Endothelial cell (in vitro differentiated cells): ENCODE results near the gene B3GALT4. TPM values are rescaled to one million over a fixed set of nuclear protein-coding genes. Genes with fewer than 3 reads are reported as not detected.
A peak's percentile ranks its signal among the peaks of the same experiment; 100 is the strongest.

Experiments
- DNase-seq: peaks from one replicate; pipeline ENCODE4 v3.0.0; 2021; ENCODE audit warnings: low spot score
- H3K27ac Mint-ChIP-seq: one replicate; pipeline ENCODE4 v1.8.0; 2021; ENCODE audit warnings: mixed read lengths, inconsistent platforms; ENCODE audit not compliant: unreplicated experiment
- H3K27me3 Mint-ChIP-seq: one replicate; pipeline ENCODE4 v1.8.0; 2021; ENCODE audit warnings: mild to moderate bottlenecking, moderate library complexity, mixed read lengths, inconsistent platforms; ENCODE audit not compliant: unreplicated experiment
- H3K36me3 Mint-ChIP-seq: one replicate; pipeline ENCODE4 v1.8.0; 2021; ENCODE audit warnings: mild to moderate bottlenecking, low read depth, mixed read lengths, inconsistent platforms; ENCODE audit not compliant: unreplicated experiment
- H3K4me1 Mint-ChIP-seq: one replicate; pipeline ENCODE4 v1.8.0; 2021; ENCODE audit warnings: mild to moderate bottlenecking, mixed read lengths, inconsistent platforms; ENCODE audit not compliant: unreplicated experiment
- H3K4me3 Mint-ChIP-seq: one replicate; pipeline ENCODE4 v1.8.0; 2021; ENCODE audit warnings: mild to moderate bottlenecking, mixed read lengths, inconsistent platforms; ENCODE audit not compliant: unreplicated experiment
- H3K9me3 Mint-ChIP-seq: one replicate; pipeline ENCODE4 v1.8.0; 2021; ENCODE audit warnings: mixed read lengths, inconsistent platforms; ENCODE audit not compliant: unreplicated experiment
- microRNA-seq: library from miRNA; unstranded; fragments of <30 nt; microRNA quantifications from one replicate; pipeline ENCODE4, GENCODE V29; 2020; ENCODE audit not compliant: unreplicated experiment
- total RNA-seq: library from RNA; stranded (reverse); fragmentation: NEBNext Ultra II Directional; extraction: Animal tissue kit (Norgen Biotek cat#: 25700); gene quantifications from one replicate; pipeline ENCODE4 v1.2.1, GENCODE V29; 2021; ENCODE audit not compliant: unreplicated experiment
- TF ChIP-seq, protein P1 (sequence below): fragments of 200-600 bp; sonication (generic); IDR thresholded peaks from one replicate; pipeline ENCODE4 v1.5.0; 2021; ENCODE audit warnings: antibody characterized with exemption; ENCODE audit not compliant: unreplicated experiment

Gene B3GALT4
- total RNA-seq, 1 donor from 2014 or later = 3.8 TPM

DNA sequence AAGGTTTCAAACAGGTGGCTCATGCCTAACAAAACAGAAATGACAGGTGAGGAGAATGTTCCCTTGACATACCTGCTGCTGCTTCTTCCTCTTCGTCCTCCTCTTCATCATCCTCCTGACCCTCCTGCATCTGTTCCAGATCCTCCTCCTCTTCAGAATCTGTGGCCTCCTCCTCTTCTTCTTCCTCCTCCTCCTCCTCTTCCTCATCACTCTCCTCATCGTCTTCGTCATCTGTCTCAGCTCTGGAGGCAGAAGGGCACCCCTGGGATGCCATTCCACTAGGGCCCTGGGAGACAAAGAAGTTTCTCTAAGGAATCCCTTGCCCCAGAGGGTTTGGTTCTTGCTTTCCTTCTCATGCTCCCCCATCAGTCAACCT is 43.0 kb downstream of the B3GALT4 start:
- H3K27me3 Mint-ChIP-seq = peaks cover 26% of the 10 kb centered on the region
- H3K4me1 Mint-ChIP-seq = peaks cover 50% of the 10 kb centered on the region
- DNase-seq = no peak
- H3K9me3 Mint-ChIP-seq = no peaks in the 10 kb centered on the region
- H3K4me3 Mint-ChIP-seq = peak overlapping the region; percentile 88
- H3K27ac Mint-ChIP-seq = no peak overlapping the region
- TF ChIP-seq, protein P1, sequence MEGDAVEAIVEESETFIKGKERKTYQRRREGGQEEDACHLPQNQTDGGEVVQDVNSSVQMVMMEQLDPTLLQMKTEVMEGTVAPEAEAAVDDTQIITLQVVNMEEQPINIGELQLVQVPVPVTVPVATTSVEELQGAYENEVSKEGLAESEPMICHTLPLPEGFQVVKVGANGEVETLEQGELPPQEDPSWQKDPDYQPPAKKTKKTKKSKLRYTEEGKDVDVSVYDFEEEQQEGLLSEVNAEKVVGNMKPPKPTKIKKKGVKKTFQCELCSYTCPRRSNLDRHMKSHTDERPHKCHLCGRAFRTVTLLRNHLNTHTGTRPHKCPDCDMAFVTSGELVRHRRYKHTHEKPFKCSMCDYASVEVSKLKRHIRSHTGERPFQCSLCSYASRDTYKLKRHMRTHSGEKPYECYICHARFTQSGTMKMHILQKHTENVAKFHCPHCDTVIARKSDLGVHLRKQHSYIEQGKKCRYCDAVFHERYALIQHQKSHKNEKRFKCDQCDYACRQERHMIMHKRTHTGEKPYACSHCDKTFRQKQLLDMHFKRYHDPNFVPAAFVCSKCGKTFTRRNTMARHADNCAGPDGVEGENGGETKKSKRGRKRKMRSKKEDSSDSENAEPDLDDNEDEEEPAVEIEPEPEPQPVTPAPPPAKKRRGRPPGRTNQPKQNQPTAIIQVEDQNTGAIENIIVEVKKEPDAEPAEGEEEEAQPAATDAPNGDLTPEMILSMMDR = no peak
- H3K36me3 Mint-ChIP-seq = peaks cover 32% of the 10 kb centered on the region

DNA sequence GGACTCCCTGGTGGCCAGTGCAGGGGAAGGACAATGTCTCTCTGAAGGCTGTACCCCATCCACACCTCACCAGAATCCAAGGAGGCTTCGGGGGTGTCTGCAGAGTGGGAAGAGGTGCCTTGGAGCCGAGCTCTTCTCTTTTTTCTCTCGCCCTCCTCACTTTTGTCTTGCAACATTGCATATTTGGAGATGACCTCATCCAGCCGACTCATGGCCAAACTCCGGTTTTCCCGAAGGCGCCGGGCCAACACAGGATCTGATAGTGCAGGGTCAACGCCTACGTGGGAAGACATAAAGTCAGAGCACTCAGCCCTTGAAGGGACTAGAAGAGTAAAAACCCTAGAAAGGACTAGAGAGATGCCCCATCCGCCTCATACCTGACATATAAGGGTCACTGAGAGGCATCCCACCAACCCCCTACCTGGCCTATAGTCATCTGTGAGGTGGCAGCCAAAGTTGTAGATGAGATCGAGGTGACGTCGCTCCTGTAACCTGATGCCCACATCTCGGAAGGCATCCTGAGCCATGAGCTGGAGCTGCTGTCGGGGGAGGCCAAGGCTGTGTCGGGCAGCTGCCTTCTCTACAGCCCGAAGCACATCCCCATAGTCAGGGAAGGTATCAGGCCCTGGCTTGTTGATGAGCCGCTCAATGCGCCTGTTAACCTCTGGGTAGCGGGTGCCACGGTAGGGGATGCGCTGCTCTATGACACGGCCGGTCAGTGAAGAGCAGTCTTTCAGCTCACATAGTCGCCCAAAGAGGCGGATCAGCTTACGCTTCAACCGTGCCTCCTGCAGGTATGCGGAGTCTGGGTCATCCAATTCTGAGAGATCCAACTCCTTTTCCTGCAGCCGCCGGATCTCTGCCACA is 43.6 kb downstream of the B3GALT4 start:
- peaks cover 32% of the 10 kb centered on the region for H3K36me3 Mint-ChIP-seq
- peak overlapping the region; percentile 78 for H3K27ac Mint-ChIP-seq
- TF ChIP-seq, protein P1 = no peak
- H3K27me3 Mint-ChIP-seq = peaks cover 26% of the 10 kb centered on the region
- H3K4me1 Mint-ChIP-seq = peaks cover 50% of the 10 kb centered on the region
- DNase-seq = no peak
- H3K9me3 Mint-ChIP-seq = no peaks in the 10 kb centered on the region
- H3K4me3 Mint-ChIP-seq = peak overlapping the region; percentile 88

DNA sequence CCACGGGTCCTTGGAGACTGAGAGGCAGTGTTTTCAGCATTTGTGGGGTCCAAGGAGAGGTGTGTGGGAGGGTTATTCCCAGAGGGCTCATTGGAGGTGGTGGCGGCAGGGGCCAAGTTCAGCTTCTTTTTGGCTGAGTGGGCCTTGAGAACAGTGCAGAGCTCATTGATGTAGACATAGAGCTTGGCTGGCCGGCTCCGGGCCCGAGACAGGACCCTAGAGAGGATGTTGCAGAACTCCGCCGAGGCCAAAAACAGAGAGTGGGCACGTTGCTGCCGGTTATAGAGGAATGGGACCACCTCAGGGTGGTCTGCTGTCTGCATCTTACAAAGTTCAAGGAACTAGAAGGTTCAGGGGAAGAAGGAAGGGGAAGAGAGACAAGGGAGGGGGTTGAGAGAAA is 44.3 kb downstream of the B3GALT4 start:
- Mint-ChIP-seq H3K4me1 (peaks cover 50% of the 10 kb centered on the region), H3K27ac (peak overlapping the region; percentile 76), H3K27me3 (peaks cover 27% of the 10 kb centered on the region), H3K4me3 (peak overlapping the region; percentile 68), H3K9me3 (no peaks in the 10 kb centered on the region), H3K36me3 (peaks cover 32% of the 10 kb centered on the region)
- TF ChIP-seq, protein P1 = no peak
- DNase-seq = no peak

DNA sequence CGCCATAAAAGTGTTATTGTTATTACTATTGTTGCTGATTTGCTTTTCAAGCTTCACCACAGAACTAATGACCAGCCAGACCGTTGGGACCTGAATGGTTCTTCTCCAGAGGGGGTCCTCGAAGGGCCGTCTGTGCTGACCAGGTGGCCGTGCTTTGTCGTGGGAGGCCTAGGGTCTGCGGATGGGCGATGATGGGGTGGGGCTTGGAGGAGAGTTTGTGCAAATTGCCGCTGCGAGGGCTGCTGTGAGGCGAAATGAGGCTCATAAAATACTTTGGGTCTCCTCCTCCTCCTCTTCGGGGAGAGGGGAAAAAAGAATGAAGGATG is 46.7 kb downstream of the B3GALT4 start:
- H3K9me3 Mint-ChIP-seq = no peaks in the 10 kb centered on the region
- H3K27ac Mint-ChIP-seq = peak overlapping the region; percentile 99
- H3K4me3 Mint-ChIP-seq = peak overlapping the region; percentile 99
- peaks cover 48% of the 10 kb centered on the region for H3K4me1 Mint-ChIP-seq
- no peak for DNase-seq
- H3K36me3 Mint-ChIP-seq = peaks cover 27% of the 10 kb centered on the region
- TF ChIP-seq, protein P1 = no peak
- peaks cover 23% of the 10 kb centered on the region for H3K27me3 Mint-ChIP-seq

DNA sequence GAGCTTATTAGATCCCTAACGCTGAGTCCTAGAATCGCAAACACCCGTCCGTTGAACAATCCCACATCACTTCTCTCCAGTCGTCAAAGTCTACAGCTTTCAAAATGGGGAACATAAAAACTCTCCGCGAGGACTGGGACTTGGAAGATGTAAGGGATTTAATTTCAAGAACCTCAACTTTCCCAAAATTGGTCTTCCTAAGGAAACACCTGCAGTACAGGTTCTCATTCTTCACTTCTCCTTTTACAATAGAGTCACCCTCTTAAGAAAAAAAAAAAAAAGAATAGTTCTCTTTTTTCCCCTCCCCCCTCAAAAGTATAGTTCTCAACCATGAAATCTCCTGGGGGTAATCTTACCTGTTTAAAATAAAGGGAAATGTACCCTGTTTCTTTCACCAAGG is 47.2 kb downstream of the B3GALT4 start:
- no peak overlapping the region for H3K27ac Mint-ChIP-seq
- H3K4me1 Mint-ChIP-seq = peaks cover 44% of the 10 kb centered on the region
- no peak for DNase-seq
- TF ChIP-seq, protein P1 = no peak
- peak overlapping the region; percentile 44 for H3K4me3 Mint-ChIP-seq
- H3K9me3 Mint-ChIP-seq = no peaks in the 10 kb centered on the region
- H3K27me3 Mint-ChIP-seq = peaks cover 23% of the 10 kb centered on the region
- H3K36me3 Mint-ChIP-seq = peaks cover 24% of the 10 kb centered on the region

Small RNA genes lying within 50 kb of the gene (microRNA-seq; reads per million reads assigned to microRNA genes)
- gene MIR6834 = not detected
- gene MIR6873 = not detected

Other genes with a start within 250 kb of the B3GALT4 start
- gene HLA-DPA1, start 203.5 kb upstream of the B3GALT4 start, total RNA-seq = 8.5 TPM
- gene HLA-DPB1, start 201.1 kb upstream of the B3GALT4 start, total RNA-seq = 14.4 TPM
- 127 TPM for gene COL11A2, start 84.7 kb upstream of the B3GALT4 start, total RNA-seq
- 35.8 TPM for gene RXRB, start 76.5 kb upstream of the B3GALT4 start, total RNA-seq
- 108 TPM for gene SLC39A7, start 76.3 kb upstream of the B3GALT4 start, total RNA-seq
- 6.5 TPM for gene HSD17B8, start 72.5 kb upstream of the B3GALT4 start, total RNA-seq
- 19.6 TPM for gene RING1, start 68.6 kb upstream of the B3GALT4 start, total RNA-seq
- 41.8 TPM for gene VPS52, start 5.2 kb upstream of the B3GALT4 start, total RNA-seq
- 2,251 TPM for gene RPS18, start 5.0 kb upstream of the B3GALT4 start, total RNA-seq
- 48.5 TPM for gene WDR46, start 12.1 kb downstream of the B3GALT4 start, total RNA-seq
- 33.3 TPM for gene PFDN6, start 12.5 kb downstream of the B3GALT4 start, total RNA-seq
- 167 TPM for gene RGL2, start 21.8 kb downstream of the B3GALT4 start, total RNA-seq
- gene TAPBP, start 37.0 kb downstream of the B3GALT4 start, total RNA-seq = 57.1 TPM
- gene ZBTB22, start 40.6 kb downstream of the B3GALT4 start, total RNA-seq = 16.9 TPM
- 49.6 TPM for gene DAXX, start 45.8 kb downstream of the B3GALT4 start, total RNA-seq
- 19.0 TPM for gene KIFC1, start 114.7 kb downstream of the B3GALT4 start, total RNA-seq
- gene PHF1, start 133.9 kb downstream of the B3GALT4 start, total RNA-seq = 60.0 TPM
- 163 TPM for gene CUTA, start 141.0 kb downstream of the B3GALT4 start, total RNA-seq
- 48.6 TPM for gene SYNGAP1, start 142.9 kb downstream of the B3GALT4 start, total RNA-seq
- 18.7 TPM for gene ZBTB9, start 177.5 kb downstream of the B3GALT4 start, total RNA-seq